Activated T-helper 17 cell treated with anti-CD3 and anti-CD28 coated beads, Interleukin-2, amount 50 U/mL, for 72 hours (primary cell): ENCODE measurements around the gene WDR90. TPM values are rescaled to one million over a fixed set of nuclear protein-coding genes. Genes with fewer than 3 reads are reported as not detected.

Experiments used
- ATAC-seq: fragments of 150-1000 bp; cut with Tn5 transposase; replicated peaks from 2 replicates; pipeline ENCODE4 v1.10.0; 2021; ENCODE audit warnings: mild to moderate bottlenecking, moderate library complexity
- H3K27ac Mint-ChIP-seq: one replicate; pipeline ENCODE4 v1.8.0; 2022; ENCODE audit warnings: mixed read lengths
- H3K27me3 Mint-ChIP-seq: one replicate; pipeline ENCODE4 v1.8.0; 2022; ENCODE audit warnings: mixed read lengths
- H3K36me3 Mint-ChIP-seq: one replicate; pipeline ENCODE4 v1.8.0; 2022; ENCODE audit warnings: low read depth, mild to moderate bottlenecking, mixed read lengths
- H3K4me1 Mint-ChIP-seq: one replicate; pipeline ENCODE4 v1.8.0; 2022; ENCODE audit warnings: mixed read lengths
- H3K4me3 Mint-ChIP-seq: one replicate; pipeline ENCODE4 v1.8.0; 2022; ENCODE audit warnings: mild to moderate bottlenecking, mixed read lengths
- H3K9me3 Mint-ChIP-seq: one replicate; pipeline ENCODE4 v1.8.0; 2022; ENCODE audit warnings: mixed read lengths
- total RNA-seq, 2 donors: library from RNA; stranded (reverse); gene quantifications; one replicate each; pipeline ENCODE4 v1.2.3, GENCODE V29; 2022

WDR90 gene
- total RNA-seq, 2 donors from 2014 or later = 50.7 to 93.9 TPM

DNA sequence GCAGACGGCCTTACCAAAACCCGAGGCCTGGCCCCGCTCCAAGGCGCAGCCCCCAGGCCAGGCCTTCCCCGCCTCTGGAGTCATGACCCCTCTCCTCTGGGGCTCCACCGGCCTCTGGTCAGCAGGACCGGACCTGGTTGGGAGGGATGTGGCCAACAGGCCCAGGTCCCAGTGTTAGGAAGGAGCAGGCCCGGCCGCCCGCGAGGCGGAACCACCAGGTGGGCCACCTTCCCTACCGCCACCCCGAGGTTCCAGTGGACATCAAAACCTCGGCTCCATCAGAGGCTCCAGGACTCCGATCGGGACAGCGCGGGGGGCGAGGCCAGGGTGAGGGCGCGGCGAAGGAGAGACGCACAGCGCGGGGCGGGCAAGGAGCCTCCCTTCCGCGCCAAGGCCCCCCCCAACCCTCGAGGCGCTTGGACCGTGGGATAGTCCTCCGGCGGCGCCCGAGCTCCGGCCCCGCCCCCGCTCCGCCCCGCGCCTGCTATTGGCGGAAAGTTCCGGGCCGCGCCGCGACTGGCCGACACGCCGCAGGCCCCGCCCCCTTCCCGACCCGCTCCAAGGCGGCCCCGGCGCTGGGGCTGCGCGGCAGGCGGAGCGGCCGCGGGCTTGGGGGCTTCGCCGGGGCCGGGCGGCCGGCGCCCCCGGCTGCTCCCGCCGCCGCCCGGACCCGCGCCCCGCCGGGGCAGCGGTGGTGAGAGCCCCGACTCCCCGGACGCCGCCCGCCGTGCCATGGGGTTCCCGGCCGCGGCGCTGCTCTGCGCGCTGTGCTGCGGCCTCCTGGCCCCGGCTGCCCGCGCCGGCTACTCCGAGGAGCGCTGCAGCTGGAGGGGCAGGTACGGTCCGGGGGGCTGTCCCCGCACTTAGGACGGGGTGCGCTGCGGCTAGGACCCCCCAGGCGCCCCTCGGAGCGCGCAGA is 65.7 kb downstream of the WDR90 start, which contains the start of gene METRN:
Gene METRN, plus strand, starts transcription at position 561 of the 919 bp plus-strand sequence. Its CDS starts 172 bp downstream, at position 733.
- ATAC-seq = peak; percentile 93
- no peak within 1 kb of the TSS for H3K27ac Mint-ChIP-seq
- no peaks in the 10 kb centered on the region for H3K9me3 Mint-ChIP-seq
- no peaks in the 10 kb centered on the region for H3K36me3 Mint-ChIP-seq
- H3K27me3 Mint-ChIP-seq = no peaks in the 10 kb centered on the region
- H3K4me3 Mint-ChIP-seq = peak within 1 kb of the TSS; percentile 44
- no peaks in the 10 kb centered on the region for H3K4me1 Mint-ChIP-seq

DNA sequence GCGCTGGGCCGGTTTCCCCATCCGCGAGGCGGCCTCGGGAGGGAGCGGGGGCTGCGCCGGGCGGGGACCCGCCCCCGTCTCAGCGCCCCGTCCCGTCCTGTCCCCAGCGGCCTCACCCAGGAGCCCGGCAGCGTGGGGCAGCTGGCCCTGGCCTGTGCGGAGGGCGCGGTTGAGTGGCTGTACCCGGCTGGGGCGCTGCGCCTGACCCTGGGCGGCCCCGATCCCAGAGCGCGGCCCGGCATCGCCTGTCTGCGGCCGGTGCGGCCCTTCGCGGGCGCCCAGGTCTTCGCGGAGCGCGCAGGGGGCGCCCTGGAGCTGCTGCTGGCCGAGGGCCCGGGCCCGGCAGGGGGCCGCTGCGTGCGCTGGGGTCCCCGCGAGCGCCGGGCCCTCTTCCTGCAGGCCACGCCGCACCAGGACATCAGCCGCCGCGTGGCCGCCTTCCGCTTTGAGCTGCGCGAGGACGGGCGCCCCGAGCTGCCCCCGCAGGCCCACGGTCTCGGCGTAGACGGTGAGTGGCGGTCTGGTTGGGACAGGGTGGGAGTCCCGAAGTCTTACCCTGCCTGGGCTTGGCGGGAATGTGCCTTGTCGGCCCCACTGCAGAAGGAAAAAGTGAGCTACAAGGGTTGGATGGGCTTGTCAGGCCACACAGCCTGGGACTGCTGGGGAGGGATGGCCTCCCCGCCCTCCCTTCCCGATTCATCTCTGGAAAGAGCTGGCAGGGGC is 66.5 kb downstream of the WDR90 start:
- ATAC-seq = peak; percentile 6
- no peaks in the 10 kb centered on the region for H3K4me1 Mint-ChIP-seq

GRCh38 chr16:716200-716568 is 67.0 kb downstream of the WDR90 start:
- Mint-ChIP-seq H3K36me3 (no peaks in the 10 kb centered on the region), H3K27ac (no peak overlapping the region), H3K9me3 (no peaks in the 10 kb centered on the region), H3K27me3 (no peaks in the 10 kb centered on the region), H3K4me1 (no peaks in the 10 kb centered on the region), H3K4me3 (peak overlapping the region; percentile 44)
- ATAC-seq = no peak

More for the DNA sequence above, 66.5 kb downstream of the WDR90 start:
- H3K9me3 Mint-ChIP-seq = no peaks in the 10 kb centered on the region
- H3K36me3 Mint-ChIP-seq = no peaks in the 10 kb centered on the region
- no peak overlapping the region for H3K27ac Mint-ChIP-seq
- peak overlapping the region; percentile 44 for H3K4me3 Mint-ChIP-seq
- H3K27me3 Mint-ChIP-seq = no peaks in the 10 kb centered on the region

DNA sequence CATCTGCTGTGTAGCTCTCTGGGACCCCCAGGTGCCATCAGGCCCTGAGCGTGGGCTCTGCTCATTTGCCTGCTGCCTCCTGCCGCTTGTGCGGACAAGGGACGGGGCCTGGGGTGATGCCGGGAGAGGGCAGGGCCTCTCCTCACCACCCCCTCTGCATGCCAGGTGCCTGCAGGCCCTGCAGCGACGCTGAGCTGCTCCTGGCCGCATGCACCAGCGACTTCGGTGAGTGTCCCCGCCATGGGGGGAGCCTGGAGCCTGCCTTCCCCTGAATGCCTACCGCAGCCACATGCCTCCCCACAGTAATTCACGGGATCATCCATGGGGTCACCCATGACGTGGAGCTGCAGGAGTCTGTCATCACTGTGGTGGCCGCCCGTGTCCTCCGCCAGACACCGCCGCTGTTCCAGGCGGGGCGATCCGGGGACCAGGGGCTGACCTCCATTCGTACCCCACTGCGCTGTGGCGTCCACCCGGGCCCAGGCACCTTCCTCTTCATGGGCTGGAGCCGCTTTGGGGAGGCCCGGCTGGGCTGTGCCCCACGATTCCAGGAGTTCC is 67.7 kb downstream of the WDR90 start:
- no peak for ATAC-seq
- no peaks in the 10 kb centered on the region for H3K9me3 Mint-ChIP-seq
- no peaks in the 10 kb centered on the region for H3K4me1 Mint-ChIP-seq
- no peaks in the 10 kb centered on the region for H3K27me3 Mint-ChIP-seq
- H3K36me3 Mint-ChIP-seq = no peaks in the 10 kb centered on the region
- H3K27ac Mint-ChIP-seq = no peak overlapping the region
- peak overlapping the region; percentile 44 for H3K4me3 Mint-ChIP-seq

Other genes starting within 250 kb of the WDR90 start
- 10 to 100 TPM; 12.0 to 12.7 TPM for gene DECR2, start 247.5 kb upstream of the WDR90 start, total RNA-seq
- 10 to 100 TPM; 26.9 to 28.3 TPM for gene RAB11FIP3, start 223.7 kb upstream of the WDR90 start, total RNA-seq
- 100 to 1,000 TPM in 1 of 2 donors, 10 to 100 TPM in 1; 61.1 to 117 TPM for gene CAPN15, start 121.7 kb upstream of the WDR90 start, total RNA-seq
- gene PRR35, start 89.0 kb upstream of the WDR90 start, total RNA-seq = not detected
- gene NHLRC4, start 82.4 kb upstream of the WDR90 start, total RNA-seq = 1 to 10 TPM in 1 of 2 donors, under 1 TPM in 1; 0.80 to 1.1 TPM
- 10 to 100 TPM; 28.0 to 34.2 TPM for gene PIGQ, start 79.4 kb upstream of the WDR90 start, total RNA-seq
- 10 to 100 TPM; 12.9 TPM for gene RAB40C, start 59.3 kb upstream of the WDR90 start, total RNA-seq
- under 1 TPM; 0.45 to 0.53 TPM for gene WFIKKN1, start 18.4 kb upstream of the WDR90 start, total RNA-seq
- gene METTL26, start 13.1 kb upstream of the WDR90 start, total RNA-seq = 100 to 1,000 TPM in 1 of 2 donors, 10 to 100 TPM in 1; 87.4 to 115 TPM
- gene MCRIP2, start 7.5 kb upstream of the WDR90 start, total RNA-seq = 10 to 100 TPM; 29.2 to 54.5 TPM
- gene RHOT2, start 18.8 kb downstream of the WDR90 start, total RNA-seq = 100 to 1,000 TPM; 134 to 149 TPM
- gene RHBDL1, start 26.3 kb downstream of the WDR90 start, total RNA-seq = 1 to 10 TPM; 2.9 to 5.4 TPM
- 10 to 100 TPM; 47.5 to 98.2 TPM for gene STUB1, start 31.0 kb downstream of the WDR90 start, total RNA-seq
- gene JMJD8, start 35.0 kb downstream of the WDR90 start, total RNA-seq = 10 to 100 TPM; 16.8 to 26.8 TPM
- gene WDR24, start 41.0 kb downstream of the WDR90 start, total RNA-seq = 10 to 100 TPM; 15.6 to 18.7 TPM
- 10 to 100 TPM in 1 of 2 donors, 1 to 10 TPM in 1; 6.4 to 23.6 TPM for gene FBXL16, start 56.4 kb downstream of the WDR90 start, total RNA-seq
- 1 to 10 TPM; 4.5 to 8.4 TPM for gene METRN, start 65.8 kb downstream of the WDR90 start, total RNA-seq
- 10 to 100 TPM; 13.5 to 22.4 TPM for gene ANTKMT, start 71.8 kb downstream of the WDR90 start, total RNA-seq
- 1 to 10 TPM; 4.3 to 4.4 TPM for gene CCDC78, start 77.1 kb downstream of the WDR90 start, total RNA-seq
- gene HAGHL, start 77.7 kb downstream of the WDR90 start, total RNA-seq = 10 to 100 TPM in 1 of 2 donors, 1 to 10 TPM in 1; 9.2 to 14.0 TPM
- gene CIAO3, start 91.6 kb downstream of the WDR90 start, total RNA-seq = 10 to 100 TPM; 39.2 to 47.1 TPM
- not detected for gene MSLN, start 111.4 kb downstream of the WDR90 start, total RNA-seq
- 10 to 100 TPM; 13.2 to 40.6 TPM for gene RPUSD1, start 139.0 kb downstream of the WDR90 start, total RNA-seq
- 10 to 100 TPM; 65.4 to 87.1 TPM for gene CHTF18, start 139.3 kb downstream of the WDR90 start, total RNA-seq
- not detected for gene GNG13, start 151.4 kb downstream of the WDR90 start, total RNA-seq